ENCODE measurements around the gene PNMT.

Gene PNMT

DNA sequence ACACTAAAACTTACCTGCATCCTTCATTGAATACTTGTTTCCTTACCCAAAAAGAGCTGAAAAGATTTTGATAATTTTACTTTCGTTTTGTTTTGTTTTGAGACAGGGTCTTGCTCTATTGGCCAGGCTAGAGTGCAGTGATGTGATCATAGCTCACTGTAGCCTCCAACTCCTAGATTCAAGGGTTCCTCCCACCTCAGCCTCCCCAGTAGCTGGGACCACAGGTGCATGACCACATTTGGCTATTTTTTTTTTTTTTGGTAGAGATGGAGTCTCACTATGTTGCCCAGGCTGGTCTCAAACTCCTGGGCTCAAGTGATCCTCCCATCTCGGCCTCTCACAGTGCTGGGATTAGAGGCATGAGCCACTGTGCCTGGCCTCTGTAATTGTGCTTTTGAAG, 13.1 kb upstream of the PNMT start:
- DNase-seq = no peak

DNA sequence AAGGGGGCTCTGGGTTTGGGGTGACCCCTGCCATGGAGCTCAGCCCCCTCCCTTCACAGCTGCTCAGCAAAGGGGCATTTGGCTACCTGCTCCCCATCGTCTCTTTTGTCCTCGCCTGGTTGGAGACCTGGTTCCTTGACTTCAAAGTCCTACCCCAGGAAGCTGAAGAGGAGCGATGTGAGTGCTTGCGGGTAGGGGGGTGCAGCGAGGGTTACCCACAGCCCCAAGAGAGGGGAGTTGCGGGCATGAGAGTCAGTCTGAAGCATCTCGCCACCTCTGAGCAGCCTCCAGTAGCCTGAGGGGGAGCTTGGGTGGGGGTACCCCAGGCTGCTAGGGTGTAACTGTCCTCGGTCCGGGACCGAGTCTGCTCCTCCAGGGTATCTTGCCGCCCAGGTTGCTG, 9.9 kb upstream of the PNMT start:
- DNase-seq = no peak

DNA sequence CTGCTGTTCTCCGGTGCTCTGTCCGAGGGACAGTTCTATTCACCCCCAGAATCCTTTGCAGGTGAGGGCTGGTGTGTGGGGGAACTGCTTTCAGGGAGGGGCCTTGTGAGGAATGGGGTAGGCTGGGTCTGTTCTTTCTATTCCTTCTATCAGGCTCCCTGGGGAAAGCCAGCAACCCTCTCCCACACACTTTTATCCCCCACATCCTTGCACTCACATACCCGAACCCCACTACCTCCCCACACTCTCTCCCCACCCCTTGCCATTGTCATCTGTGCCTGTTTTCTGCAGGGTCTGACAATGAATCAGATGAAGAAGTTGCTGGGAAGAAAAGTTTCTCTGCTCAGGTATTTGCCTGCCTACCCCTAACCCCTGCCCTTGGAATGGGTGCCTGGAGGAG, 9.5 kb upstream of the PNMT start:
- no peak for DNase-seq

DNA sequence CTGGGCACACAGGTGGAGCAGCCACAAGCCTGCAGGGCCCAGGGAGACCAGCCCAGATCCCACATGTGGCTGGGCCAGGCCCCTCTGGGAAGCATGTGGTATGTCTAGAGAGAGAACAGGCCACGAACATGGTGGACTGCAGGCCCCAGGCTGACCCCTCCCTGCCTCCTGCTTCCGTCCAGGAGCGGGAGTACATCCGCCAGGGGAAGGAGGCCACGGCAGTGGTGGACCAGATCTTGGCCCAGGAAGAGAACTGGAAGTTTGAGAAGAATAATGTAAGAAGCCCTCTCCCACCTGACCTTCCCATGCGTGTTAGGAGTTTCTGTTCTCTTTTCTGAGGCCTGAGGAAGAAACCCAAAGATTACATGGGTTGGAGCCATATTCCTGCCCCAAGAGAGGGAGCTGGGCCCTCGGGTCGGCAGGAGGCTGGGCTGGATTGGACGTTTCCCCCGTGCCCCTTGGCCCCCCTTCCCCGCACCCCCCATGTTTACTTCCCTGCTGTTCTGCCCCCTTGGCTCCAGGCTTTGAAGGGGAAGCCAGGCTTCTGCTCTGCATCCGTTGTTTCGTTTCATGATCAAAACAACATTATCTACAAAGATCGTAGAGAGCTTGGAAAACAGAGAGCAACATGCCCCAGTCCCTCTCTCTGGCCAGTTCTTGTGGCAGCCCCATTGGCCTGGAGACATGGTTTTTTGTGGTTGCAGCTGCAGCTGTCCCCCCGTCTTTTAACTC, 8.8 kb upstream of the PNMT start:
- DNase-seq = no peak

DNA sequence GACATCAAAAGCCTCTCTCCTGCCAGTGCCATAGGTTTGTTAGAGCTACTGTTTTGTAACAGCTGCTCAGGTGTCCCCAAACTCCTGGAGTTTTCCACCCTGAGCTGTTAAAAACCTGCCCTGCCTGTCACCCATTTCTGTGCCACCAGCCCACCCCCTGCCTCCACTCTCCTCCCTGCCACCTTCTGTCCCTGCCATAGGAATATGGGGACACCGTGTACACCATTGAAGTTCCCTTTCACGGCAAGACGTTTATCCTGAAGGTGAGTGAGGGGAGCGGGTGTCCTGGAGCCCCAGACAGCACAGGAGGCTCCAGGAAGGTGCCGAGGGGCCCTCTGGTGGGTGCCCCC, 8.3 kb upstream of the PNMT start:
- no peak for DNase-seq

DNA sequence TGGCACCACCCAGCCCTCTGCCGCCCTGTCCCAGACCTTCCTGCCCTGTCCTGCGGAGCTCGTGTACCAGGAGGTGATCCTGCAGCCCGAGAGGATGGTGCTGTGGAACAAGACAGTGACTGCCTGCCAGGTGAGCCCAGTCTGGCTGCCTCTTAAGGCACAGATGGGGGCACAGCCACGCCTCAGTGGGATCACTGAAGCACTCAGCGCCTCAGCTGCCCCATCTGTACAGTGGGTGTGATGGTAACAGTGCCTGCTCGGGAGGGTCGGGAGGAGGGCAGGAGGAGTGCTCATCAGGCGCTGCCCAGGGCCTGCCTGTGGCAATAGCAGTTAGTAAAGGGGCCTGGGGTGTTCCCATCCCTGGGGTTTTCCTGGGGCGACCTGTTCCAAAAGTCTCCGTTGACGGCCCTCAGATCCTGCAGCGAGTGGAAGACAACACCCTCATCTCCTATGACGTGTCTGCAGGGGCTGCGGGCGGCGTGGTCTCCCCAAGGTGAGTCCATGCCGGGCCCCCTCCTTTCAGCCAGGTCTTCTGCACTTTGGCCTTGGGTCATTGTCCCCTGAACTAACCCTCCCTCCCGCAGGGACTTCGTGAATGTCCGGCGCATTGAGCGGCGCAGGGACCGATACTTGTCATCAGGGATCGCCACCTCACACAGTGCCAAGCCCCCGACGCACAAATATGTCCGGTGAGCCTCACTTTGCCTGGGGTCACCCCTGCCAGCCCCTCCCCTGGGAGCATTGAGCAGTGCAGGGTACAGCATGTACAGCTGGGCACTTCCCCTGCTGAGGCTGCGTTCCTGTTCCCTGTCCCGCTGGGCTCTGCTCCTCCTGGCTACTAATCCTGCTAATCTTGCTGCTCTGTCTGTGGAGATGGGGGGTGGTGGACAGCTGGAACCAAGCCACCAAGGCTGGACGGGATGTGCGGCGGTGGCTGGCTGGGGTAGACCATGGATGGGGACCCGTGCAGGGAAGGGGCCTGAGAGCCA, 7.6 kb upstream of the PNMT start:
- DNase-seq = no peak

DNA sequence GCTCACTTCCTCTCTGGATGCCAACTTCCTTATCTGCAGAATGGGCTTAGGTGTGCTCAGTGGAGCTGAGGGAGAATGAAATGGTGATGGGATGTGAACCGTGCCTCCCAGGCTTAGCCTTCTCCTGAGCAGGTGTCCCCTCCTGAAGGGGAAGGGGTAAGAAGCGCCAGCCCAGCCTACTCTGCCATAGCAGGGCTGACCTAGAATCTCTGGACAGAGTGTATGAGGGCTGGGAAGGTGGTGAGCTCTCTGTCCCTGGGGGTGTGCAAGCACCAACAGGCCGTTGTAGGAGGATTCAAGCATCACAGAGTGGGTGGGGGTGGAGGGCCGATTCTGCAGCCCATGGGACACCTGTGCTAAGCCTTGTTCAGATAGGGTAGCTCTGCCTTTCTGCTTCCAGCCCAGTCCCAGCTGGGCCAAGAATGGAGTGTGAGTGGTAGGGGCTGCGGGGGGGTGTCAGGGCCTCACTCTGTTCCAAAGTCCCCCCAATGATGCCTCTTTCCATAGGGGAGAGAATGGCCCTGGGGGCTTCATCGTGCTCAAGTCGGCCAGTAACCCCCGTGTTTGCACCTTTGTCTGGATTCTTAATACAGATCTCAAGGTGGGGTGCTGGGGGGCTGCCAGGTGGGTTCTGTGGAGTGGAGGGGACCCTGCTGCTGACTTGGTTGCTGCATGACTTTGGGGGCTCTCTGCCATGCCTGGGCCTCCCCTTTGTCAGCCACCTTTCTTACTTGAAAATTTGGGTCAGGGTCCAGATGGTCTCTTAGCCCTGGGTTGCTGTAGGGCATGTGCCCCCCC, 6.3 kb upstream of the PNMT start:
- no peak for DNase-seq

DNA sequence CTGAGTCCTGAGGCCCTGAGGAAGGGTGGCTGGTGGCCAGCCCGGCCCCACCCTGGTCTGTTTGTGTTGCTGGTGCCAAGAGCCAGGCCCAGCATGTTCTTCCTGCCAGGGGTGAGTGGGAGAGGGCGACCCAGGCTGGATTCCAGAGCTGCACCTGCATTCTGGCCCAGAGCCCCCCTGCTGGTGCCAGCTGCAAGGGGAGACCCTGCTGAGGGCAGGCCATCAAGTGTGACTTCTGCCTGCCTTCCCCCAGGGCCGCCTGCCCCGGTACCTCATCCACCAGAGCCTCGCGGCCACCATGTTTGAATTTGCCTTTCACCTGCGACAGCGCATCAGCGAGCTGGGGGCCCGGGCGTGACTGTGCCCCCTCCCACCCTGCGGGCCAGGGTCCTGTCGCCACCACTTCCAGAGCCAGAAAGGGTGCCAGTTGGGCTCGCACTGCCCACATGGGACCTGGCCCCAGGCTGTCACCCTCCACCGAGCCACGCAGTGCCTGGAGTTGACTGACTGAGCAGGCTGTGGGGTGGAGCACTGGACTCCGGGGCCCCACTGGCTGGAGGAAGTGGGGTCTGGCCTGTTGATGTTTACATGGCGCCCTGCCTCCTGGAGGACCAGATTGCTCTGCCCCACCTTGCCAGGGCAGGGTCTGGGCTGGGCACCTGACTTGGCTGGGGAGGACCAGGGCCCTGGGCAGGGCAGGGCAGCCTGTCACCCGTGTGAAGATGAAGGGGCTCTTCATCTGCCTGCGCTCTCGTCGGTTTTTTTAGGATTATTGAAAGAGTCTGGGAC, 5.5 kb upstream of the PNMT start:
- no peak for DNase-seq

DNA sequence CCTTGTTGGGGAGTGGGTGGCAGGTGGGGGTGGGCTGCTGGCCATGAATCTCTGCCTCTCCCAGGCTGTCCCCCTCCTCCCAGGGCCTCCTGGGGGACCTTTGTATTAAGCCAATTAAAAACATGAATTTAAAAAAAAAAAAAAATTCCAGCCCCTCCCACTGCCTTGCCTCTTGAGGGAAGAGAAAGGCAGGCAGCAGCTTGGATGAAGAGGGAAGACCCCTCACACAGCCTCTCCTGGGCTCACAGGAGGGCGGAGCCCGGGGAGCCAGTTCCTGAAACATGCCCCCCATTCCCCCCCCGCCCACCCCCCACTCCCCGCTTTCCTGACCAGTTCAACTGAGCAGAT, 4.9 kb upstream of the PNMT start:
- DNase-seq = no peak

DNA sequence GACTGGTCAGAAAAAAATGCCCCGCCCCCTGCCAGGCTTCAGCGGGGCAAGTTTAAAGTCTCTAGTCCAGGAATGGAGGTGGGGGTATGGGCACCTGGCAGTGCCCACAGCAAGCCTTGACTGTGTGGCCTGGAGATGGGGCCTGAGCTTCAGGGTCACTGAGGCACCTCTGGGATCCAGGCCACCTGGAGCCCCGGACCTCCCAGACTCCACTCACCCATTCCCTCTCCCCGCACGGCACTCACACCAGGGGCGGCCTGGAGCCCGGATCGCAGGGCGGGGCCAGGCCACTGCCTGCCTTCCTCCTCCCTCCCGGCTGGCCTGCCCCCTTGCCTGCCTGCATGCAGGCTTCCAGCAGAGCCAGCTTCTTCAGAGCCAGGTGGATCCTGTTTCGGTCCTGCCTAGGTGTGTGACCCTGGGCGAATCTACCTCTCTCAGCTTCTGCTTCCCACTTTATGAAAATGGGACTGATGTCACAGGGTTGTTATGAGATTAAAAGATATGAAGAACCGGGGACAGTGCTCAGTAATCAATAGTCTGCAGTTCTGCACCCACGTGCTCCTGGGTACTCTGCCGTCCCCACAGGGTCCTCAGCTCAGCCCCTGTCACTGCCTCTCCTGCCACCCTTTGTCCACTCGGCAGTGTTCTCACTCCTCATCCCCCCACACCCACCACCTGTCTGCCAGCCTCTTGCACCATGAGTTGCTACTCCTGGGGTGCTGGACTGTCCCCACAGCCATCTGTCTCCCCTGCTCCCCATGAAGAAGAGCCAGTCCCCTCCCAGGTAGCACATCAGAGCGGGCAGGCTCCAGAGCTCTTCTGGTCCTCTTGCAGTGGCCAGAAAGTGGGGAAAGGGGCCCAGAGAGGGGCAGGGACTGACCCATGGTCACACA, 4.3 kb upstream of the PNMT start:
- no peak for DNase-seq

DNA sequence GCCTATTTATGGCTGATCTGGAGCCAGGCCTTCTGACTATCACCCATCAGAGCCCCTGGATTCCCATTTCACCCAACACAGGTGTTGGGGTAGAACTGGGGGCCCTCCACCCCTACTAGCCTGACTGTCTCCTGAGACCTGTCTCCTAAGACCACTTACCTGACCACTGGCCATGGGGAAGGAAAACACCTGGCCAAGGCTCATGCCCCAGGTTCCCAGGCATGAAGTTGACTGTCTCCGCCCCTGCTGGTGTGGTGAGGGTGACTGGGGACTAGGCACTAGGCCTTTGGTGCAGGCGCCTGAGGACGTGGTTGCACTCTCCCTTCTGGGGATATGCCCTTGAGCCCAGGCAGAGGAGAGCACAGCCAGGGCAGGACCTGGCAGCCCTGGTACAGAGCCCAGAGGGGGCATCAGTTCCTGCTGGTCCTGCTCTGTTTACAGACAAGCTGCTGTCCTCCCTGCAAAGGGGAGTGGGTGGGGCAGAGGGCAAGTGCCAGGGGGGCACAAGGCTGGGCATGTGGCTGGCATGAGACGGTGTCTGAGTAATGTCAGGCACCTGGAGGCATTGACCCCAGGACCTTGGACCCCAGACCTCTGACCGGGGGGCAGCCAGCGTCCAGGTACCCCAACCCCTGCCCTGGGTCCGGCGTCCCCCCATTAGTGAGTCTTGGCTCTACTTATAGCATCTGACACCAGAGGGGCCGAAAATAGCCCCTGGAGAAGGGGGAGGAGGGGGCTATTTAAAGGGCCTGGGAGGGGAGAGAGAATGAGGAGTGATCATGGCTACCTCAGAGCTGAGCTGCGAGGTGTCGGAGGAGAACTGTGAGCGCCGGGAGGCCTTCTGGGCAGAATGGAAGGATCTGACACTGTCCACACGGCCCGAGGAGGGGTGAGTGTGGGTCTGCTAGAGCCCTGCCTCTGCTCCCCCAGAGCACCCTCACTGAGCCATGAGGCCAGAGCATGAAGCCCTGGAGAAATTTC, 3.4 kb upstream of the PNMT start, which contains the start of gene TCAP:
TCAP (plus strand) TSS at position 769 of the 981 bp plus-strand sequence; CDS start at position 780, 11 bp downstream.
- no peak for DNase-seq

DNA sequence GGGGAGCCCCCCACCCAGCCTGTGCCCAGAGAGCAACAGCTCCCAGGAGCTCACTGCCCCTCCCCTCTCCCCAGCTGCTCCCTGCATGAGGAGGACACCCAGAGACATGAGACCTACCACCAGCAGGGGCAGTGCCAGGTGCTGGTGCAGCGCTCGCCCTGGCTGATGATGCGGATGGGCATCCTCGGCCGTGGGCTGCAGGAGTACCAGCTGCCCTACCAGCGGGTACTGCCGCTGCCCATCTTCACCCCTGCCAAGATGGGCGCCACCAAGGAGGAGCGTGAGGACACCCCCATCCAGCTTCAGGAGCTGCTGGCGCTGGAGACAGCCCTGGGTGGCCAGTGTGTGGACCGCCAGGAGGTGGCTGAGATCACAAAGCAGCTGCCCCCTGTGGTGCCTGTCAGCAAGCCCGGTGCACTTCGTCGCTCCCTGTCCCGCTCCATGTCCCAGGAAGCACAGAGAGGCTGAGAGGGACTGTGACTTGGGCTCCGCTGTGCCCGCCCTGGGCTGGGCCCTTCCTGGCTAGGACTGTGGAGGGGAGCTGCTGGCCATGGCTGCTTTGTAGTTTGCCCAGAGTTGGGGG, 2.5 kb upstream of the PNMT start:
- no peak for DNase-seq

DNA sequence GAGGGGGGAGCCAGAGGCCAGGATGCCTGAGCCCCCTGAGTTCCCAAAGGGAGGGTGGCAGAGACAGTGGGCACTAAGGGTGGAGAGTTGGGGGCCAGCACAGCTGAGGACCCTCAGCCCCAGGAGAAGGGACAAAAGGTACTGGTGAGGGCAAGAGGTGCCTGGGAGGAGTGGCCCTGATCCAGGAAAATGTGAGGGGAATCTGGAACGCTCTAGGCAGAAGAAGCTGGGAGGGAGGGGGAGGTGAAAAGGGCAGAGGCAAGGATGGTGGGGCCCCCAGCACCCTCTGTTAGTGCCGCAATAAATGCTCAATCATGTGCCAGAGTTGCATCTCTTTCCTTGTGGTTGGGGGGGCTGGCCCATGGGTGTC, 2.0 kb upstream of the PNMT start:
- no peak for DNase-seq

DNA sequence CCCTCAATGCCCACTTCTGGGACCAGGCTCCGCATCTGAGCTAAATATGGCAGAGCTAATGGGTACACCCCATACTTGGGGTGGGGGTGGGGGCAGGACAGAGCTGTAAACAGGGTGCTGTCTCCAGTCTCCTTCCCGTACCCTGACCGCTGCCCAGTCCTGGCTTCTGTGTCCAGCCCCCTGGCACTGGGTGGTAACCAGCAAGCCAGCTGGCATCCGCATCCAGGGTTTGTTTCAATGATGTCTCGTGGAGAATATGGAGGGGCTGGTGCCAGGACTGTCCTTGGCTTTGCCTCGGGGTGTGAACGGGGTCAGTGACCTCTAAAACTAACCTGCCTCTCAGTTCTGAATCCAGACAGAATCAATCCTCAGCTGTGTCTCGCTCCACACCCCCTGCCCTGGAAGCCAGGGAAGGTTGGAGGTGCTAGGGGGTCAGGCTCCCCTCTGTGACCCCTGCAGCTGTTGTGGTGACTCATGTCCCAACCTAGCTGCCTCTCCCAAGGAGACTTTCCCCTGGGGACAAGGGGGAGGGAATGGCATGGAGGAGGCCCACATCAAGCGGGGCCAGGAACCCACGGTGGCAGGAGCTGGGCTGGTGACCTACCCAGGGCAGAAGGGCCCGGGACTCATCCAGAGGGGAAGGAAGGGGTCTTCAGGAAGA, 1.5 kb upstream of the PNMT start:
- no peak for DNase-seq

DNA sequence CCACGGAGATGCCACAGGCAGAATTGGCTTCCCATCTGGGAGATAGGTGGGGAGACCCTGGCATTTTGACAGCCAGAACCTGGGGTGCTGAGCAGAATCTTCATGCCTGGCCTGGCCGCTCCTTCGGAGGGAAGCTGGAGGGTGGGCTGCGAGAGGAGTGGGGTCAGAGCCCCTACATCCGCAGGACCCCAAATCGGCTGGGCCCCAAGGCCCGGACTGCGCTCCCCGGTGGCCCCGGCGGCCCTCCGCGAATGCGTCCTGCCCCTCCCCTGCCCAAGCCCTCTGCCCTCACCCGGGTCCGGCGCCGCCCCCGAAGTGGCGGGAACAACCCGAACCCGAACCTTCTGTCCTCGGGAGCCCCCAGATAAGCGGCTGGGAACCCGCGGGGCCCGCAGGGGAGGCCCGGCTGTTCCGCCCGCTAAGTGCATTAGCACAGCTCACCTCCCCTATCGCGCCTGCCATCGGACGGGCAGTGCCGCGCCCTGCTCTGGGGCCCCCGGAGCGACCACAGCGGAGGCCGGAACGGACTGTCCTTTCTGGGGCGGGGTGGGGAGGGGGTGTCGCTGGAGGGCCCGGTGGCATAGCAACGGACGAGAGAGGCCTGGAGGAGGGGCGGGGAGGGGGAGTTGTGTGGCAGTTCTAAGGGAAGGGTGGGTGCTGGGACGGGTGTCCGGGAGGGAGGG, 850 bp upstream of the PNMT start:
- no peak for DNase-seq

DNA sequence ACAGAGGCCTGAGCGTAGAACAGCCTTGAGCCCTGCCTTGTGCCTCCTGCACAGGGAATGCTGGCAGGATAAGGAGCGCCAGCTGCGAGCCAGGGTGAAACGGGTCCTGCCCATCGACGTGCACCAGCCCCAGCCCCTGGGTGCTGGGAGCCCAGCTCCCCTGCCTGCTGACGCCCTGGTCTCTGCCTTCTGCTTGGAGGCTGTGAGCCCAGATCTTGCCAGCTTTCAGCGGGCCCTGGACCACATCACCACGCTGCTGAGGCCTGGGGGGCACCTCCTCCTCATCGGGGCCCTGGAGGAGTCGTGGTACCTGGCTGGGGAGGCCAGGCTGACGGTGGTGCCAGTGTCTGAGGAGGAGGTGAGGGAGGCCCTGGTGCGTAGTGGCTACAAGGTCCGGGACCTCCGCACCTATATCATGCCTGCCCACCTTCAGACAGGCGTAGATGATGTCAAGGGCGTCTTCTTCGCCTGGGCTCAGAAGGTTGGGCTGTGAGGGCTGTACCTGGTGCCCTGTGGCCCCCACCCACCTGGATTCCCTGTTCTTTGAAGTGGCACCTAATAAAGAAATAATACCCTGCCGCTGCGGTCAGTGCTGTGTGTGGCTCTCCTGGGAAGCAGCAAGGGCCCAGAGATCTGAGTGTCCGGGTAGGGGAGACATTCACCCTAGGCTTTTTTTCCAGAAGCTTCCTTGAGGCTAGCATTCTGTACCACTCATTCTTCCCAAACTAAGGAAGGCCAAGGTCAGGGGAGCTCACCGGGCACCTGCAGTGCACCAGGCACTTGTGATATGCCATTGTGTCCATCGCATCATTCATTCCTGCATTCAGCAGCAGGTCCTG, 1.9 kb downstream of the PNMT start:
- DNase-seq = no peak

DNA sequence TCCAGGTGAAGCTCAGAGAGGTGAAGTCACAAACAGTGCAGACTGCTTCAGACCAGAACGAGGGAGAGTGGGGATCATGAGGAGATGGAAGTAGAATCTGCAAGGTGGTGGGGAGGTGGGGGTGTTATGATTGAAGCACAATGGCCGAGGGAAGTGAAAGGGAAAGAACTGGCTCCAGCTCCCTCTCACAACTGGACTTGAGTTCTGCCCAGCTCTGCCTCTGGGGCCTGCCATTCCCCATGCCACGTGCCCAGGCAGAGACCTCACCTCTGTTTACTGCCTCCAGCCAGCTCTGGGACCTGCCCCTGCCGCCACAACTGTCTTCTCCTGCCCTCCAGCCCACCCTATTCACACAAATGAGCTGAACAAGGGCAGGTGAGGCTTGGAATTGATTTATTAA, 2.5 kb downstream of the PNMT start:
- no peak for DNase-seq
